Central memory CD4-positive, alpha-beta T cell (primary cell): ENCODE results near the gene PEPD.
A peak's percentile ranks its signal among the peaks of the same experiment; 100 is the strongest.

Experiments used
- DNase-seq: peaks from one replicate; pipeline ENCODE4 v3.0.0; 2022

The PEPD gene

DNA sequence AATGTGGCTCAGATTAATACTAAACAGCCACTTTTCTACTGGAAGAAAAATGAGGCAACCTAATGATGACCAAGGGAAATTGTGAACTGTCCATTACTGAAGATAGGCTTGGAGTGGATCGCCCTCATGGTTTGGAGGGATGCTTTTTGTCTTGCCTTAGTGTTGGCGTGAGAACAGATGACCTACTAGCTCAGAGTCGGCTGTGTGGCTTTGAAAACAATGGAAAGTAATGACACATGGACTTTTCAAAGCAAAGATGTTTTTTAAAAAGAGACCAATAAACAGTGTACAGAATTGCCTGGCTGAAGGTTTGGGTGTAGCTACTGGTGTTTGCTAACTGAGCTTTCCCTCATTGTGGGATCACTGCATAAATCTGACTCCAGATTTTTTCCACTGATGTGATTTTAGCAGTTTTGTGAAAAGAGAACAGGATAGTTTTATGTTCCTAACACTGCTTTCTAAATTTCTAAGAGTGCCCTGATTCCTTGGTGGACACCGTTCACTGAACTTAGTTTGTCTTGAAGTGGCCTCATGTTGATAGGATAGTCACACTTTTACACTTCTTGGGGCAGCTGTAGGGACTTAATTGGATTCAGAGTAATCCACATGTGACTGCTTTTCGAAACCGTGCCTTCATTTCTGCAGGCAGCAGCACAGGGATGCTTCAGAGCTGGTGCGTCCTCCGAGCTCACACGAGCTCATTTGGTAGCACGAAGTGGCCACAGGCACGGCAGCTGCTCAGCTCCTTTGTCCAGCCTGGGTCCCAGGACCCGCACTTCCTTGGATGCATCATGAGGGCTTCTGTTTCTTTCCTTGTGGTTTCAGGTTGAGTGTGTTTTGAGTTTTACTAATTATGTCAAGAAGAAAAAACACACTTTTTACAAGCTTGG, 143.8 kb downstream of the PEPD start:
- no peak for DNase-seq

DNA sequence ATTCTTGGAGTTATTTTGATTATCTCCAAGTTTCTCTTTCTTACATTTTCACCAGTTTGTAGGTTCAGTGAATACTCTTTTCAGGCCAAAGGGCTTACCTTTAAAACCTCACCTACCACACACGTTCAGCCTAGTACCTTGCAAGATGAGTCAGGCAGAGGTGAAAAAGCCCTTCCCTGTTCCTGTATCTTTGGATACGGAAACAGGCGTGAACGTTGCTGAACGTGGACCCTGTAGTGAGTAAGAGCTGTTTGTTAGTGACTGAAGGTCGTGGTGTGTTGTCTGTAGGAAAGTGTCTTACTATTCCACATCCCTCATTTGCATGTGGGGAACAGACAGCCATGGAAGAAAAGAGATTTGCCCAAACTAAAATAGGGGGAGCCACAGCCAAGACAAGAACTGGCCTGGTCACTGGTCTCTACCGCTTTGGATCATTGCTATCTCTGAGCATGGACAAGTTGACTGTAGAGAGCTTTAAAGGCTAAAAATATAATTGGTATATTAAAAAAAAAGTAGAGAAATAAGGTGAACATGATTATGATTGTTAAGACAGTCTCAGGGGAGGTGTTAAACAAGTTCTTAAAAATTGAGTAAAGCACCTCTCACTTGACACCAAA, 144.5 kb downstream of the PEPD start:
- DNase-seq, result no peak

DNA sequence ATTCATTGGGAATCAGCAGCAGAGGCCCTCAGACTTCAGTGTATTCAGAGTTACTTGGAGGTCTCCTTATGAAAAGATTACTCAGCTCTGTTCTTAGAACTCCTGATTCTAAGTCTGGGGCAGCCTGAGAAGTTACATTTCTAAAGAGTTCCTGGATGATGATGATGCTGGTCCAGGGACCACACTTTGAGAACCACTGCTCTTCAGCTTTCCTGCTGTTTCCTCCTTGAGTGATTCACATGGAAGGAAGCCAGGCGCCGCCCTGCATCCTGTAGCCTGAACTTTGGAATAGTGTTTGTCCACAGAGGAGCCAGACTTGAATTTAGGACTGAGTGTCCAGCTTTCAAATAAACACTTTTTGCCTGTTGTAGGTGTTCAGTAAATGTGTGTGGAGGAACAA, 145.2 kb downstream of the PEPD start:
- no peak for DNase-seq

DNA sequence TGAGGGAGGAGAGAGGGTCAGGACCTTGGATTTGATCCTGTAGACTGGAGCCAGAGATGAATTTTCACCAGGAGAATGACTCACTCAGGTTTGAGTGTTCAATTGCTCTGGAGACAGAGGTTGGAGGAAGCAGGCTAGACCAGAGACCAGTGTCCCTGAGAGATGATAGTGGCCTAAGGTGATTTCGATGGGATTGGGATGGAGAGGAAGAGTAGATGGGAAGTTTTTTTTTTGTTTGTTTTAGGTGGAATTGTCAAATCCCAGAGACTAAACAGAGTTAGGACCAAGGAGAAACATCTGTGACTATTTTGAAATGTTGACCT, 145.8 kb downstream of the PEPD start:
- no peak for DNase-seq

DNA sequence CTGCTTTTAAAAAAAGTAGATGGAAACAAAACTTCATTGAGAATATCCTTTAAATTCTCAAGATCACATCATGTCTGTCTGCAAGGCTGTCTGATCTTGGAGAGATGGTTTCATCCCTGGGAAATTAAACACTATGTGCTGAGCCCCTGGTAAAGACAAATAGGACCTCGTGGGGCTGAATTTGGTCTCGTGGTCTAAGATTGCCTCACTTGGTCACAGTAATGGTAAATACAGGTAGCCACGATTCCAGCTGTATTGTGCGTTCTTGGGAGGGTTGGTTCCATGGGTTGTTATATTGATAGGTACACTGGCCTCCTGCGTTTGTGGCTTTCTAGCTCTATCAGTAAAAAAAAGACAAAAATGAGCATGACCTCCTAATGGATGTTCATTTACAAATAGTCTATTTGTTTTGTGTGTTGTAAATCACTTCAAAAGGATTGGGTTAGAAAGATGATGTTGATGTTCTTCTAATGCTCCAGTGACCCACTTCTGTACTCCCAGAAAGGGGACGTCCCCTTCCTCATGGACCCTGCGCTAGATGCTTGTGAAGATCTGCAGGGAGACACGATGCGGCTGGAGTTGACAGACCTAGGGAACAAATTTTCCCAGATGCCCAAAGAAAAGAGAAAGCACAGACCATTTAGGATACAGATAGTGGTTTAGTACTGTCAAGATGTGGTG, 146.3 kb downstream of the PEPD start:
- DNase-seq, result no peak

DNA sequence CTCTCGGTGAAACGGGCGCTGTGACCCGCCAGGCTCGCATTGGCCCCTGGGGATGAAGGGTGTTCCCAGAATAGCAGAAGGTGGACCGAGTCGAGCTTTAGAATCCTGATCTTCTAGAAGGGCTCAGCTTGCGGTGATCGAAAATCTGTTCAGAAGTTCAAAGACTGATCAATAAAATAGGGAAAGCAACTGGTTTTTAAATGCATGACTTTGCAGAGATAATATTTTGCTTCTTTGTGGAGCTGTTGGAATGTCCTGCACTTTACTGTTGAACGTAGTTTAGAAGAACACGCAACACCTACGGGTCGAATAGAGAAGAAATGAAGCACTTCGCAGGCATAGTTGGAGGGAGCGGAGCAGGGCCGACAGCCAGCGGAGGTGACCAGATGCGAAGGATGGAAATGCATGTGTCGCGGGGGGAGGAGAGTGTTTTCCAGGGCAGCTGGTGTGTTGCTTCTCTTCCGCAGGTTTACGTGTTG, 147.3 kb downstream of the PEPD start:
- DNase-seq, result peak; percentile 11

DNA sequence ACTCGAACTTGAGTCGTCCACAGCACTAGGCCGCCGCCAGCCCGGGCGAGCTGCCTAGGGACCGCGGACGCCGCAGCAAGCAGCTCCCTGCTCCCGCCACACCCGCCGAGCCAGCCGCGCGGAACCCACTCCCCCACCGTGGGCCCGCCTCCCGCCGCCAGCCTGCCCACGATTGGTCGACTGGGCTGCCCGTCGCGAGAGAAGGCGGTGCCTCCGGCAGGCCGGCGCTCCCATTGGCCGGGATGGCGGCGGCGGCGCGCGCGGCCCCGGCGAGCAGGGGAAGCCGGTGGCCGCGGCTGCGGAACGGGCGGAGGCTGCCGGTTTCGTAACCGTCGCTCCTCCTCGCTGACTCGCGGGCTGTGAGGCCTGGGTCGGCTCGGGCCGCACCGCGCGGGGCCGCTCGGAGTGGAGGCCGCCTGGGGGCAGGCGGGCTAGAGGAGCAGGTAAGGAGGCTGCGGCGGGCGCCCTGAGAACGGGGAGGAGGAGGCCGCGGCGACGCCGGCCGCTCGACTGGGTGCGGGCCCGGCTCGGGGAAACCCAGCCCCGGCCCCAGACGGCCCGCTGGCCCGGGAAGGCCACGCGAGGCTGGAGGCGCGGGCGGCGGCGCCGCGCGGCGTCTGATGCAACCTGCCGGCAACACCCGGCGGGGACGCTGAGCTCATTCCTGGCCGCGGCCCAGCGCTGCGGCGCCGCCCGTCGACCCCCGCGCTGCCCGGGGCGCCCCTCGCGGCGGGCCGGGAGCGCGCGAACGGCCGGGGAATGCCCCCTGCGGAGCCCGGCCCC, 147.9 kb downstream of the PEPD start, which contains the start of gene CEBPG:
TSS of gene CEBPG (plus strand) at position 257 of the 783 bp plus-strand sequence. CDS start 5,531 bp downstream, outside the sequence.
- peak; percentile 95 for DNase-seq

DNA sequence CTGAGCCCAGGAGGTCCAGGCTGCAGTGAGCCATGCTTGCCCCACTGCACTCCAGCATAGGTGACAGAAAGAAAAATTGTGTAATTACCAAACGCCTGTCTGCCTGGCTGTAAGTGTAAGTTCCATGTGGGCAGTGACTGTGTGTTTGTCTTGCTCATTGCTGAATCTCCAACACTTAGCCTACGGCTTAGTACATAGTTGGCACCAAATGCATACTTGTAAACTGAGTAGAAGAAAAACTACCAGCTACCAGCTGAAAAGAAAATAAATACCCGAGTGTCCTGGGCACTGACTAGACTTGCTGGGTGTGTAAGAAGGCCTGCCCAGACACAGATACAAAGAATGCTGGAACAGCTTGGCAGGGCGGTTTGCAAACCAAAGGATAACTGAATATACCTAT, 150.8 kb downstream of the PEPD start:
- no peak for DNase-seq

DNA sequence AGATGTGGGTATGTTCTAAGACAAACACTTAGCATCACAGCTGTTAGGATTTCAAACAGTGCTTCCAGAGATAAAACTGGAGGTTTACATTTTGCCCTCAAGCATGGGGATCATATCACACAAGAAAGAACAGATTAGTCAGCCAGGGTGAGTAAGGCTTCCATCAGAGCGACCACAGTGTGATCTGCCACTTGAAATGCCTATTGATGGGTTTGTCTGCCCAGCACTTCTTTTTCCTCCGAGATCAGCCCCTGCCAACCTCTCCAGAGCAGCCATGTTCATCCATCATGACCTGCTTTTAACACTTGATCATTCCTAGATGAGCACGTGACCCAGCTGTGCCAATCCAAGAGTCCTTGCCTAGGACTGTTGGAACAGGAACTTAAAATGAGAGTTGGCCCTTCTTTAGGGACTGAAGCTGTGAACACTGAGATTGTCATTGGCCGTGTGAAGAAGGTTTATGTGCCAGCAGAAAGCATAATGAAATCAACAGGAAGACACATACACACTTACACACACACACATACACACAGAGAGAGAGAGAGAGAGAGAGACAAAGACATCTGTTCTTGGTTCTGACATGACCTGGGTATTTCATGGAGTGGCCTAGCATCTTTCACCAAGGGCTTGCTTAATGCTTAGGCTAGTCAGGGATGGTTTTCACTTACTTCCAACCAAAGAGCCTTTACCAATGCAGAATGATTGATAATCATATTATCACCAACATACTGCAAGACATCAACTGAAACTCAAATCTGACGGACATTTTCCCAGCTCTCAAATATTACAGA, 153.3 kb downstream of the PEPD start:
- DNase-seq, result no peak

DNA sequence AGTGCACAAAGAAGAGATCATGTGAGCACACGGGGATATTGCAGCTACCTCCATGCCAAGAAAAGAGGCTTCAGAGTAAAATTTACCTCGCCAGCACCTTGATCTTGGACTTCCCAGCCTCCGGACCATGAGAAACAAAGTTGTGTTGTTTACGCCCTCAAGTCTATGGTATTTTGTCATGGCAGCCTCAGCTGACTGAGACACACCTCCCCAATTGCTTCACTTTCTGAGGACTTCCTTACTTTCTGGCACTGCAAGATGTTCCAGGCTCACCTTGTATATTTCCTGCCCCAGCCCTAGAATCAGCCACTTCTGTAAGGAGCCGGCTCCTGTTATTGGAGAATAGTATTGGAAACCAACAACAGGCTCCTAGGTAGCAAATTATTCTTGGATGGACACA, 154.7 kb downstream of the PEPD start:
- DNase-seq, result no peak

DNA sequence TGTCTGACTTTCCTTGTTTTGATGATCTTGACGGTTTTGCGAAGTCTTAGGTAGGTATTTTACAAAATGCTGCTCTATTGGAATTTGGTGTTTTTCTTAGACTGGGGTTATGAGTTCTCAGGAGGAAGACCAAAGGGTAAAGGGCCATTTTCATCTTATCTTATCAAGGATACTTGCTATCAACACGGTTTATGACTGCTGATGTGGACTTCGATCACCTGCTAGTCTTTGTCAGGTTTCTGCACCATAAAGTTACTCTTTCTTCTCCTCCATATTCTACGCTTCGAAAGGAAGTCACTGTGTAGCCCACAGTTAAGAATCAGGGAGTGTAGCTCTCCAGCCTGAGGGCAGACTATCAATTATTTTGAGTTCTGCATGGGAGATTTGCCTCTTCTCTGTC, 155.5 kb downstream of the PEPD start:
- no peak for DNase-seq

DNA sequence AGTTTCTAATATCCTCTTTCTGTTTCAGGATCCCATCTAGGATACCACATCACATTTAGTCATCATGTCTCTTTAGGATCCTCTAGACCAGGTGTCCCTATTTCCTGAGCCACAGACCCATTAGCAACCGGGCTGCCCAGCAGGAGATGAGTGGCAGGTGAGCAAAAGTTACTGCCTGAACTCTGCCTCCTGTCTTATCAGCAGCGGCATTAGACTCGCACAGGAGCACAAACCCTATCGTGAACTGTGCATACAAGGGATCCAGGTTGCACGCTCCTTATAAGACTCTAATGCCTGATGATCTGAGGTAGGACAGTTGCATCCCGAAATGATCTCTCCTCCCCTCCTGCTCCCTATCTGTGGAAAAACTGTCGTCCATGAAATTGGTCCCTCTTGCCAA, 155.9 kb downstream of the PEPD start:
- no peak for DNase-seq

DNA sequence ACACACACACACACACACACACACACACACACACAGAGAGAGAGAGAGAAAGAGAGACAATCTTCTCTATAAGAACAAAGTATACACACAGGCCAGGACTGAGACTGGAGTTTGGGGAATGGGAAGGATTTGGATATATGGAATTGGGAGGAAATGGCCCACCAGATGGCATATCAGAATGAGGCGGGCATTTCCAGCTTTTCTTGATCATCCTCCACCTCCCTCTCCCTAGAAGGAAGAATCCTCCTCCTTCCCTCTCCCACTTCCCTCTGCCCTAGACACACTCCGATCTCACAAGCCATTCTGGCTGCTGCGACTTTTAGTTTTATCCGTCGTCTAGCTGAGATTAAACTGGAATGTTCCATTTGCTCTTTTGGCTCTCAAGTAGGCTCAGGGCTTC, 158.1 kb downstream of the PEPD start:
- DNase-seq, result no peak

DNA sequence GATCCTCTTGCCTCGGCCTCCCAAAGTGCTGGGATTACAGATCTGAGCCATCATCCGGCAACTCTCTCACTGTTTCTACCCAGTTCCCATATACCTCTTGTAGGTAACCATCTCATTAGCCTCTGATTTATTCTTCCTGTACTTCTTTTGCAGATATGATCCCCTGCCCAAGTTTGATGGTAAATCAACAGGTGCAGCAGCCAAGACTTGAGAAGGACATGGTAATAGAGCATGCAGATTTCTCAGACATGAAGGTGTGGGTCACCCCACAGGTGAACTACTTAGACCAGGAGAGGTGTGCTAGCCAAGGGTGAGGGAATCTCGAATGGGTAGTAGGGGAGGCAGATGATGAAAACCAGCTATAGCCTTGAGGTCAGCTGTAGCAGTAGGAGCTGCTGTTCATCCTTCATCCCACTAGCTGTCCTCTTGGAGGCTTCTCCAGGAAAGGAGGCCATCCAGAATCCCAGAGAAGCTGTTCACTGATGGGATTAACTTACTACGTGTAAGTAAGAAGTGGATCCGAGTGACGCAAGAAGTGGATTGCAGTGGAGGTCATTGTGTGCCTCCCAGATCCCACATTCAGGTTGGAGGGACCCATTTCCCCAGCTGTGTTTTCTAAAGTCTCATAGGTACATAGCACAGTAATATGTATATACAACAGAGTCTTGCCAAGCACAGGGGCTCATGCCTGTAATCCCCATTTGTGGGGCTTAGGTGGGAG, 158.9 kb downstream of the PEPD start:
- DNase-seq, result no peak

DNA sequence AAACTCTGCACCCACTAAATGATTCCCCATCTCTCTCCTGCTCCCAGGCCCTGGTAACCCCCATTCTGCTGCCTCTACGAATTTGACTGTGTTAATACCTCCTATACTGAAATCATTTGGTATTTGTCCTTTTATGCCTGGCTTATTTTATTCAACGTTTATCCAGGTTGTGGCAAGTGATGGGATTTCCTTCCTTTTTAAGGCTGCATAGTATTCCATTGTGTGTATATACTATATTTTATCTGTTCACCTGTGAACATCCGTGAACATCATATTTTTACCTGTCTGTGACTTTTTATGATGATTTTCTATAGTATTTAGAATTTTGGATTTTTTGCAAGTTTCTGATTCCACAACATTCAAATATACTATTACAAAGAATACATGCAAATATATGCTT, 162.0 kb downstream of the PEPD start:
- no peak for DNase-seq

DNA sequence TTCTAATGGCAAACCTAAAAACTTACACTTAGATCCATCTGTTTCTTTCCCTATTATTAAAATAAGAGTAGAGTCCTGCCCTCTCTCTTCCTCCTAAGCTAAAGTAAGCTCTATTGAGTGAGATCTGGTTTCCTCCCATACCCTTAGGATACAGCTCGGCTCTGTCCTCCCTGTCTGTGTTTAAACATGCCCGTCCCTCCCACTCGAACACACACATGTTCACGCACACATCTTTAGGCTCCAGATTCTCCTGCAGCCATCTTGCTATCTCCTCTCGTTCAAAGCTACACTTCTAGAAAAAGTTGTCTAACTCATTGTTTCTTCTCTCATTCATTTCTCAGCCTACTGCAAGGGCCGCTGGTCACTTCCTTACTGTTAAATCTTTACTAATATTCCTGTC, 163.2 kb downstream of the PEPD start:
- no peak for DNase-seq

DNA sequence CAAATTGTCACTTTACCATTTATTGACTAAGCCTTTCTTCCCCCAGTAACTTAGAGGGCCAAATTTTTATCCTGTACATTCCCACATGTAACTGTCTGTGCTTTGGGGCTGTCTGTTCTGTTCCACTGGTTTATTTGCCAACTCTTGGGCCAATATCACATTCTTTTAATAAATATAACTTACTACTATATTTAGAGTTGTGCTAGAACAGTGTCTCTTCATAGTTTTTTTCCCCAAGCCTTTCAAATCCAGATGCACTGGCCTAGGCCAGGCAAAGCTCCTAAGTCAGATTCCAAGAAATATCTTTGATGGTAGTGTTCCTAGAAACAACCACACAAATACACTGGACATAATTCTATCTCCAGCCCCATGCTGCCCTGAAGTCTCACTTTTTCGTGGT, 164.0 kb downstream of the PEPD start:
- DNase-seq, result no peak

DNA sequence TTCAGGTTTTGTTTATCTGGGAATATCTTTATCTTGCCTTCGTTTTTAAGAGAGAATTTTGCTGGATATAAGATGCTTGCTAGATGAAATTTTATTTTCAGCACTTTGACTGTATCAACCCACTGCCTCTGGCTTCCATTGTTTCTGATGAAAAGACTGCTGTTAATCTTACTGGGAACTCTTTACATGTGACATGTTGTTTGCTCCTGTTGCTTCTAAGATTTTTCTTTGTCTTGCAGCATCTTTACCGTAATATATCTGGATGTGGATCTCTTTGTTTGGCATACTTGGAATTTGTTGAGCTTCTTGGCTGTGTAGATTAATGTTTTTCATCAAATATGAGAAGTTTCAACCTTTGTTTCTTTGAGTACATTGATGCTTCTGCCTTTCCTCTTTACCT, 166.1 kb downstream of the PEPD start:
- no peak for DNase-seq

DNA sequence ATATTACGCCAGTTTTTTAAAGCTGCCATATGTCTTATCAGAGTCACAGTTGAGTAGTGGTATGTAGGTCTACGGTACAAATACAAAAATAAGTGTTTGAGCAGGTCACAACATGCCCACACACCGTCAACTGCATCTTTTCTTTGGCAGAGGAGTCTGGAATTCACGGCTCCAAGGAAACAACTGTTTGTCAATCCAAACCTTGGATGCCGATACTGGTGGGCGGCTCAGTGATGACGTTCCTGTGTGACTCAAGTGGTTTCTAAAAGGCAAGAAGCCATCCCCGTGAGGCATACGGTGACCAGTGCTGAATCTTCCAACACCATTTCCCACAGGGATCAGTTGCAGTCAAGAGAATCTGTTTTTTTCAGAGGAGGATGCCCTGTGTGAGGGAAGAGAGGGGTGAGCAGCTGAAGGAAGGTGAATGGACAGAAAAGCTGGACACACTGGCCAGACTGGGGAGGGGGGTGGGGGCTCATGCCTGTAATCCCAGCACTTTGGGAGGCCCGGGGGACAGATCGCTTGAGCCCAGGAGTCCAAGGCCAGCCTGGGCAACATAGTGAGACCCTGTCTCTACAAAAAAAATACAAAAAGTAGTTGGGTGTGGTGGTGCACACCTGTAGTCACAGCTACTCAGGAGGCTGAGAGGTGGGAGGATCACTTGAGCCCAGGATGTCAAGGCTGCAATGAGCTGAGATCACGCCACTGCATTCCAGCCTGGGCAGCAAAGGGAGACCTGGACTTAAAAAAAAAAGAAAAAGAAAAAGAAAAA, 170.9 kb downstream of the PEPD start:
- DNase-seq, result no peak
